Measurements from ENCODE around the gene STRADB.

DNA sequence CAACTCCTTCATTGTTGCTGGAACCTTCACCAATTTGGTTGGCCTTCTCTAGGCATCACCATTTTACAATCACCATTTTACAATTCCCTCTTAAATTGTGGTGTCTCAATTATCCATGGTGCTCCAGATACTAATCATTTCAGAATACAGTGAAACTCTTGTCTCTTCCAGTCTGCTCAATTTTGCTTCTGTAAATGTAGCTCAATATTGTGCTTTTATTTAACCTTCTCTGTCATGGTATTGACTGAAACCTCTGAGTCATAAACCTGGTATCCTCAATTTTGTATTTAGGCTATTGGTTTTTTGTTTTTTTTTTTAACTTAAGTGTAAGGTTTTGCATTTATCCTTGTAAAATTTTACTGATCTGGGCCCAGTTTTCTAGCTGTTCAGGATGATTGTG is 16.1 kb downstream of the STRADB start:
- TF ChIP-seq, protein P1, sequence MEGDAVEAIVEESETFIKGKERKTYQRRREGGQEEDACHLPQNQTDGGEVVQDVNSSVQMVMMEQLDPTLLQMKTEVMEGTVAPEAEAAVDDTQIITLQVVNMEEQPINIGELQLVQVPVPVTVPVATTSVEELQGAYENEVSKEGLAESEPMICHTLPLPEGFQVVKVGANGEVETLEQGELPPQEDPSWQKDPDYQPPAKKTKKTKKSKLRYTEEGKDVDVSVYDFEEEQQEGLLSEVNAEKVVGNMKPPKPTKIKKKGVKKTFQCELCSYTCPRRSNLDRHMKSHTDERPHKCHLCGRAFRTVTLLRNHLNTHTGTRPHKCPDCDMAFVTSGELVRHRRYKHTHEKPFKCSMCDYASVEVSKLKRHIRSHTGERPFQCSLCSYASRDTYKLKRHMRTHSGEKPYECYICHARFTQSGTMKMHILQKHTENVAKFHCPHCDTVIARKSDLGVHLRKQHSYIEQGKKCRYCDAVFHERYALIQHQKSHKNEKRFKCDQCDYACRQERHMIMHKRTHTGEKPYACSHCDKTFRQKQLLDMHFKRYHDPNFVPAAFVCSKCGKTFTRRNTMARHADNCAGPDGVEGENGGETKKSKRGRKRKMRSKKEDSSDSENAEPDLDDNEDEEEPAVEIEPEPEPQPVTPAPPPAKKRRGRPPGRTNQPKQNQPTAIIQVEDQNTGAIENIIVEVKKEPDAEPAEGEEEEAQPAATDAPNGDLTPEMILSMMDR (IDR thresholded peaks at IDR 0.05), result no peak
- no peak for TF ChIP-seq POLR2A (IDR thresholded peaks at IDR 0.05)
